Stimulated activated CD4-positive, alpha-beta T cell treated with anti-CD3 and anti-CD28 coated beads, TNF-alpha, amount 100 ng/mL, for 4 hours (primary cell): ENCODE measurements around the gene GRAP.

Experiments
- DNase-seq, 3 experiments: peaks; one replicate each; pipeline ENCODE4 v3.0.0-alpha.2; 2020; ENCODE audit warnings: low read depth in 3 of 3

The GRAP gene

DNA sequence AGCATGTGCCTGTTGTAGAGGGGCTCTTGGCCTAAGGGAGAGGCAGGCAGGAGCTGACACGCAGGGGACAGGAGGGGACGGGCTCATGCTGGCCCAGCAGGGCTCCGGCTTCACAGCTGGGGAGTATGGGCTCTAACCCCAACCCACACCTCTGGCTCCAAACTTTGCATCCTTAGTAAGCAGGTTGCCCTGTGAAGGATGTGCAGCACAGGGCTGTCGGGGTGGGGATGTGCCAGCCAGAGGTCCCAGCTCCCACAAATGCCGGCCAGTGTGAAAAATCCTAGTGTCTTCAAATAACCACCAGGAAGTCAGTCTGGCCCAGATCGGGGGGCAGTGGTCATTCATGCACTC lies 28.2 kb downstream of the GRAP start:
- DNase-seq: no peak

DNA sequence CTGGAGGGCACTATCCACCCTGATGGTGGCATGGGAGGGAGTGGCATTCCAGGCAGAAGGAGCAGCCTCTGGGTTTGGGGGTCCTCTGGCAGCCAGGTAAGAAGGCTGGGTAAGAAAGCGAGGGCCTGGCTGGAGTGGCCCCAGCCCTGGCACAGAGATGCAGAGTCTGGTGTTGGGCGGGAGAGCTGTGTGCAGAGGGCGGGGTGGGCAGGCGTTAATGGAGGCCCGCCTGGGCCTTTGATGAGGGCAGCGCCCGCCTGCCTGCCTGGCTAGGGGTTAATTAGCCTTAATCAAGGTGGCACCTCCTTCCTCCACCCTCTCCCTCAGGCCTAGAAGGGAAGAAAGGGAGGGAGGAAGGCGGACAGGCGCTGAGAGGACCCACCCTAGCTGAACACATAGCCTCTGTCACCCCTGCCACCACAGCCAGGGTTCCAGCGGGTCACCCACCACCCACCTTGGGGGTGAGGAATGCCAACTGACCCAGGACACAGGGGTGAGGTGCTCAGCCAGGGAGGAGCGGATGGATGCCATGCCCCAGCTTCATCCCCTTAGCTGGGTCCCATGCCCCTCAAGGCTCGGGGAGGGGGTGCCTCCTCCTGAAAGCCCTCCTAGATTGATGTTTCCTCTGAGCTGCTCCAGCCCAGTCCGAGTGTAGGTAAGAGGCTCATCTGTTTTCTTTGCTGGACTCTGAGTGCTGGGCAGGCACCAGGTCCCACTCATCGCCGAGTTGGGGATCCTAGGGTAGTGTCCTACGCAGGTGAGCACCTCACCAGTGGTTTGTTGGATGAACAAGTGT lies 28.8 kb downstream of the GRAP start:
- no peak for DNase-seq

- no peak for DNase-seq
These were observed 29.4 kb downstream of the GRAP start for GRCh38 chr17:19017401-19017800.

- DNase-seq: no peak
These were observed 29.9 kb downstream of the GRAP start for GRCh38 chr17:19016881-19017280.

GRCh38 chr17:19016297-19016696 lies 30.5 kb downstream of the GRAP start:
- no peak for DNase-seq

GRCh38 chr17:19015428-19015827 lies 31.3 kb downstream of the GRAP start:
- DNase-seq: no peak

DNA sequence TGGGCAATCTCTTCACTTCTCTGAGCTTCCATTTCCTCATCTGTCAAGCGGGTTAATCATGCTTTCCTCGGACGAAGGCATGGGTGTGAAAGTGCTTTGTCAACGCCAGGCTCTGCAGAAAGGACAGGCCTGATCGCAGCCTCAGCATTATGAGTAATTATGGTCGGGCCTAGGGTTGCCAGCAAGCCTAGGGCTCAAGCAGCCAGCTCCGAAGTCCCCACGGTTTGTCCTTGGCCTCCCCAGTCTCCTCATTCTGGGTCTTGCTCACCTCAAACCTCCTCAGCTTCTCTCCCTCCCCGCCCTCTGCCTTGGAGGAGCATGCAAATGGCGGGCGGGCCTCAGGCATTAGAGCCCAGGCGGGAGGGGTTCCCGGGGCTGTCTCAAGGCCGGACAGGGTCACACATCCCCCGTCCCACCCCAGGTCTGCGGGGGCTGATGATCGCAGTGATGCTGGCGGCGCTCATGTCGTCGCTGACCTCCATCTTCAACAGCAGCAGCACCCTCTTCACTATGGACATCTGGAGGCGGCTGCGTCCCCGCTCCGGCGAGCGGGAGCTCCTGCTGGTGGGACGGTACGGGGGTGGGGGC lies 32.0 kb downstream of the GRAP start:
- DNase-seq: no peak

DNA sequence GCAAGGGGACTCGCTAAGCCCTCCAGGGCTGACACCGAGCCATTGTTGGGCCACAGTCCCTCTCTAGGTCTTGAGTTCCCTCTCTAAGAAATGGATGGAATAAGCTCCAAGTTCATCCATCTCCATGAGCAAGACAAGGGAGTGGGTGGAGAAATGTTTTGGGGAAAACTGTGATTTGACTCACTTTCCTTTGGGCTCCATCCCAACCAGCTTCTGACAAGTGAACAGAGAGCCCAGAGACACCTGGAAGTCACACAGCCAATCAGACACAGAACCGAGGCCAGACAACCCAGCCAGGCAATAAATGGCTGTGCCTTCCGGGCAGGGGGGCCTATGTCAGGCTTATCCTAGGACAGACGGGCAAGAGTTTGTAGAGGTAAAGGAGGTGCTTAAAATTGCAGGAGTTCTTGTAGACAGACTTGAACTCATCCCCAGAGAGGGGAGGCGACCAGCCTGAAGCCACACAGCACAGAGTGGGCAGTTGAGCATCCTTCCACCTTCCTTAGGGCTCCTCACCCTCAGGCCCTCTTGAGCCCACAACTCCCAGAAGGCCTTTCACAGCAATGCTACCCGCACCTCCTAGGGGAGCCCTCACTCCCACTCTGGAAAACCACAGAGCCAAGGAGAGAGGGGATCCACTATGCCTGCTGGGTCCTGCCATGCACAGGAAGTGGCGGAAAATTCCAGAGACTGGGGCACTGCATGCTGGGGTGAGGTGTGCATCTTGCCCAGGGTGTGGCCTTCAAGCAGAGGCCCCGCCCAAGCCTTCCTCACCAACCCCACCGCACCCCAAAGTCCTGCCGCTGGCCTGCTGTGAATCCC lies 32.7 kb downstream of the GRAP start:
- no peak for DNase-seq

GRCh38 chr17:19013226-19013625 lies 33.5 kb downstream of the GRAP start:
- DNase-seq: no peak

DNA sequence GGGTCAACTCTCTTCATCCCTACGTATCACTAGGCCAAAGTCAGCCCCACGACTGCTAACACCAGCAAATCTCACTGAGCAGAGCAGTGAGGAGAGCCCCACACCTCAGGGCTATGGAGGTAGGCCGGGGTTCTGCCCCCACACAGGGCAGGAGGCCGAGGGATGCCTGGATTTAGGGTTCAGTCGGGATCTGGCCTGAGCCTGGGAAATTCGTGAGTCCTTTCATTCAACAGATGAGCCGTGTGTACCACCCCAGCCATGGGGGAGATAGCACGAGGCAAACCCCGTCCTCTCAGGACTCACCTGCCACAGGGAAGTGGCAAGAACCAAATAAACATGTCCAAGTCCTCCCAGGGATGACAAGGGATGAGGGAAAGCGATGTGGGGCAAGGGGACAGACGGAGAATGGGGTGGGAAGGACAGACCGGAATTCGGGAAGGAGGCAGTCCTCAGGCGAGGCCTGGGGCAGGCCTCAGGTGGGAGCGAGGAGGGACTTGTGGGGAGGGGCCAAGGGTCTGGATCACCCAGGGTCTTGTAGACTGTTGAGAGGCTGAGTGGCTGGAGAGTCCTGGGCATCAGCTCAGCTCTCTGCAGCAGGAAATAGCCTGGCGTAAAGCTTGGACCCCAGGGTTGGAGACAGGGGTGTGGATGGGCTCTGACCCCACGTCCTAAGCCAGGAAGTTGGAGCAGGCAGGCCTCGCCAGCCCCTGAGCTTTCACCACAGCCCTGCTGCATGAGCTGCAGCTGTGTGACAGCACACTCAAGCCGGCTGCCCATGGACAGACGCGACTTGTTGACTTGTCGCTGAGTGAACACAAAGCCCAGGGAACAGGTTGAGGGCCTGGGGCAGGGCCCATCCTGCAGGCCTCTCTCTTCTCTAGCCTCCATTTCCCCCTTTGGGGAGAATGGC lies 34.3 kb downstream of the GRAP start:
- DNase-seq: no peak

- DNase-seq: no peak
These were observed 35.2 kb downstream of the GRAP start for GRCh38 chr17:19011581-19011980.

GRCh38 chr17:19010729-19011505 lies 35.8 kb downstream of the GRAP start:
- DNase-seq: no peak

- DNase-seq: no peak
These were observed 36.8 kb downstream of the GRAP start for GRCh38 chr17:19009970-19010369.

DNA sequence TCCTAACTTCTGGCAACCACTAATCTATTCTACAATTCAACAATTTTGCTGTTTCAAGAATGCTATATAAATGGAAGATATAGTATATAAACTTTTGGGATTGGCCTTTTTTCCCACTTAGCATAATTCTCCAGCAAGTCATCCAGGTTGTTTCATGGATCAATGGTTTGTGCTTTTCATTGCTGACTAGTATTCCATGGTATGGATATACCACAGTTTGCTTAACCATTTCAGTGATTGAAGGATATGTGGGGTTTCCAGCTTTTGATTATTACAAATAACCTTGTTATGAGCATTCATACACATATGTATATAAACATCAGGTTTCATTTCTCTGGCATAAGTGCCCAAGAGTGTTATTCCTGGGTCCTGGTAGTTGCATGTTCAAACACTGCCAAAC lies 40.1 kb downstream of the GRAP start:
- DNase-seq: no peak

DNA sequence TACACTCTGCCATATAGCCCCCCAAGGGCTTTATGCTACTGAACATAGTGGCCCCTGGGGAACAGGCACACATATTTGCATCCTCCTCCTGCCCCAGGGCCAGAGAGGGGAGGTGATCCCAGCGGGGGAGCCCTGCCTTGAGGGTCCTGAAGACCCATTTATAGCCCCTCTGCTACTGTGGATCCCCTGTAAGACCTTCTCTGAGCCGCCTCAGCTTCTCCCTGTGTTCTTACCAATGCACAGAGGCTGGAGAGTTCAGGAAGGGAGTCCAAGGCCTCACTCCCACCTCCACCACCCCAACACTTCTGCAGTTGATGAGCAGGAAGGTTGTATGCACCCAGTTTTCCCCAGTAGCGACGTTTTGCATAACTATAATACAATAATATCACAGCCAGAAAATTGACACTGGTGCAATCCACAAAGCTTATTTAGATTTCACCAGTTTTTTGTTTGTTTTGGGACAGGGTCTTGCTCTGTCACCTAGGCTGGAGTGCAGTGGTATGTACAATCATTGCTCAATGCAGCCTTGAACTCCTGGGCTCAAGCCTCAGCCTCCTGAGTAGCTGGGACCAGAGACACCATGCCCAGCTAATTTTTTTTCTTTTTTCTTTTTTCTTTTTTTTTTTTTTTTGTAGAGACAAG lies 40.8 kb downstream of the GRAP start:
- DNase-seq: no peak

DNA sequence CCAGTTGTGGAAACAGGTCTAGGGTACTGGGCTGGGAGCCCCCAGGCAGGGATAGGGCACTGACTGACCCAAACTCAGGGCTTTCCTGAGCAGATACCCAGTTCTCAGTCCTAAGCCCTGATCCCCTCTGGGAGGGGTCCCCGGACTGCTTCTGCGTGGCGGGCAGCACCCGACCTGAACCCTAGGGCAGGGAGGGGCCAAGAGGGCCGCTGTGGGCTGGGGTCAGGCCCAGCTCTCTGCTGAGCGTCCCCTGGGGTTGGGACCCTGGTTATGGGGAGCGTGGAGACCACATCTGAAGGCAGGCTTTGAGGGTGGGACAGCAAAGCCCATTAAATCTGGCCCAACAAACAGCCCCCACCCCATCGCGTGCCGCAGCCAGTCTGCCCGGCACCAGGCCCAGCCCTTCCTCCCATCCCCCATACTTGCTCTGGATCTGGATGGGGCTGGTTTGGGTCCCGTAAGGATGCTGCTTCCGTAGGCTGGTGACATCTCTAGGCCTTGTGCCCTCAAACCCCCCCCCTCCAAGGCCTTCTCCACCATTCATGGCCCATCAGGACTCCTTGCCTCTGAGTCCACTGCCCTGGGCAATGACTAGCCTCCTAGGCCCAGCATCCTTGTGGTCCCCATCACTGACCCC lies 41.5 kb downstream of the GRAP start:
- DNase-seq: no peak

DNA sequence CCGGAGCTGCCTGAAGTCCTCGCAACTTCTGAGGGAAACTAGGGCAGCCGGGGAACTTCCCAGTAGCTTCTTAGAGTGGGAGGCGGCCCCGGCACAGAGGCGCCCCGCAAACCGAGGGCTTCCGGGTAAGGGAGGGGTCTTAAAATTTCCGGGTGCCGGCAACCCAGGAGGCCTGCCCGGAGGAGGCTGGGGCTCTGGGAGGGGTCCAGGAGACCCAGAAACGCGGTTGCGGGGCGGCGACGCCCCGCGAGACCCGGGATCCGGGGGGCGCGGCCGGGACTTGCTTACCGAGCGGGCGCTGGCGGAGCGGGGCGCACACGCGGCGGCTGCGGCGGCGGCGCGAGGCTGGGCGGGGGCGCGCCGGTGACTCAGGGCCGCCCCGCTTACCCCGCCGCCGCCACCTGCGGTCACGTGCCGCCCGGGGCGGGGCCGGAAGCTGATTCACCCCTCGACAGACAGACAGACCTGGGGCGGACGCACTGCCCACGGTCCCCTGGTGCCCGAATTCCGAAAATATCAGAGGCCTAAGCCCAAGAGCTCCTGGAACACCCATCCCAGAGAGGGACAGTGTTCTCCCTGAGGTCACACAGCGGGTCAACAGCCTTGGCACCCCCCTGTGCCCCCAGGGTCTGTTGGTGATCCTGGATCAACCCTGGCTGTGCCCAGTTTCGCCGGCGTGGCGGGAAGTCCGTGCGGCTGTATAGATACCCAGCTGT lies 42.2 kb downstream of the GRAP start, which contains the start of gene FAM83G:
TSS of gene FAM83G (minus strand) at position 344 of the 716 bp plus-strand sequence. CDS start 723 bp downstream, outside the sequence.
- peak; percentile 86 to 88 (median 87) for DNase-seq

GRCh38 chr17:19003543-19004420 lies 43.0 kb downstream of the GRAP start:
- DNase-seq: peak; percentile 38 to 49 (median 43)
